22Rv1 (cell line): ENCODE results near the gene HUS1.

ENCODE experiments used
- ZFX ChIP-seq: fragments of 450-650 bp; IDR thresholded peaks from 2 replicates; pipeline ENCODE4 v1.6.1; 2017; ENCODE audit warnings: antibody characterized with exemption, borderline replicate concordance
- TF ChIP-seq, protein P1 (sequence below): fragments of 450-650 bp; IDR thresholded peaks from 2 replicates; pipeline ENCODE4 v1.5.1; 2017; ENCODE audit warnings: mild to moderate bottlenecking

DNA sequence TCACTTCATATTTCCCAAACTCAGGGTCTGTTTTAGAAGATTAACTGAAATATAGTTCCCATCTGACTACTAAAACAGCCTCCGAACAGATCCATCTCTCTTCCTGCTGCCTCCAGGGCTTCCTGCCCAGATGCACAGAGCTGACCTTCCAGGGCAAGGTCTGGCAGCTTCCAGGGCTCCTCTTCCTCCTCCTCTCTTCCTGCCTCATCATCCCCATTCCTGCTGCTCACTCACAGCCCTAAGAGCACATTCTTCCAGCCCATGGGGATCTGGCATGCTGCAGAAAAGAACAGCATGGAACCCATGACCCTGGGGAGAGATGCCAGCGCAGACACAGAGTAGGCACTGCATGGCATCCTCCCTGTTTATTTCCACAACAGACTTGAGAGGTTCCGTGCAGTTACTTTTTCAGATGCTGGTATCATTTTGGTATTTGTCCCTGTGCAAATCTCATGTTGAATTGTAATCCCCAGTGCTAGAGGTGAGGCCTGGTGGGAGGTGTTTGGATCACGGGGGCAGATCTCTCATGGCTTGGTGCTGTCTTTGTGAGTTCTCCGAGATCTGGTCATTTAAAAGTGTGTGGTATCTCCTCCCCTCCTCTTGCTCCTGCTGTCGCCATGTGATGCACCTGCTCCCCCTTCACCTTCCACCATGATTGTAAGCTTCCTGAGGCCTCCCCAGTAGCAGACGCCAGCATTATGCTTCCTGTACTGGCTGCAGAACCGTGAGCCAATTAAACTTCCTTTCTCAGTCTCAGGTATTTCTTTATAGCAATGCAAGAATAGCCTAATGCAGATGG, 35.5 kb downstream of the HUS1 start:
- TF ChIP-seq, protein P1, sequence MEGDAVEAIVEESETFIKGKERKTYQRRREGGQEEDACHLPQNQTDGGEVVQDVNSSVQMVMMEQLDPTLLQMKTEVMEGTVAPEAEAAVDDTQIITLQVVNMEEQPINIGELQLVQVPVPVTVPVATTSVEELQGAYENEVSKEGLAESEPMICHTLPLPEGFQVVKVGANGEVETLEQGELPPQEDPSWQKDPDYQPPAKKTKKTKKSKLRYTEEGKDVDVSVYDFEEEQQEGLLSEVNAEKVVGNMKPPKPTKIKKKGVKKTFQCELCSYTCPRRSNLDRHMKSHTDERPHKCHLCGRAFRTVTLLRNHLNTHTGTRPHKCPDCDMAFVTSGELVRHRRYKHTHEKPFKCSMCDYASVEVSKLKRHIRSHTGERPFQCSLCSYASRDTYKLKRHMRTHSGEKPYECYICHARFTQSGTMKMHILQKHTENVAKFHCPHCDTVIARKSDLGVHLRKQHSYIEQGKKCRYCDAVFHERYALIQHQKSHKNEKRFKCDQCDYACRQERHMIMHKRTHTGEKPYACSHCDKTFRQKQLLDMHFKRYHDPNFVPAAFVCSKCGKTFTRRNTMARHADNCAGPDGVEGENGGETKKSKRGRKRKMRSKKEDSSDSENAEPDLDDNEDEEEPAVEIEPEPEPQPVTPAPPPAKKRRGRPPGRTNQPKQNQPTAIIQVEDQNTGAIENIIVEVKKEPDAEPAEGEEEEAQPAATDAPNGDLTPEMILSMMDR, result no peak
- no peak for TF ChIP-seq ZFX
